ENCODE results near the gene SORCS3.

GRCh38 chr10:104744052-104744451 is 103.0 kb downstream of the SORCS3 start:
- TF ChIP-seq CTCF (conservative IDR thresholded peaks at IDR 0.05) = no peak
- no peak for TF ChIP-seq EZH2 (IDR thresholded peaks at IDR 0.05; ENCODE audit: low read depth)
